B cell (primary cell): Measurements from ENCODE around the gene DVL1.

ENCODE experiments used
- CTCF ChIP-seq: fragments of 200-600 bp; IDR thresholded peaks from one replicate; pipeline ENCODE4 v1.8.0; 2022; ENCODE audit warnings: antibody characterized with exemption, mild to moderate bottlenecking
- EZH2 ChIP-seq: IDR thresholded peaks from 2 replicates; pipeline ENCODE4 v1.6.1; 2012; ENCODE audit warnings: borderline replicate concordance, low read depth, mild to moderate bottlenecking, moderate library complexity, low read length; ENCODE audit not compliant: insufficient read depth, poor library complexity, severe bottlenecking

GRCh38 chr1:1371746-1372711 is 22.8 kb upstream of the DVL1 start:
- TF ChIP-seq CTCF (peak; percentile 91), EZH2 (no peak)
